GM12878 (cell line): ENCODE data around the gene CCS. TPM values are rescaled to one million over a fixed set of nuclear protein-coding genes. Genes with fewer than 3 reads are reported as not detected.

Source experiments
- ATAC-seq: fragments of 200-7000 bp; cut with Tn5 transposase; 3 replicates; pipeline ENCODE4 v1.9.1; 2020; ENCODE audit warnings: mild to moderate bottlenecking, moderate library complexity
- BruUV-seq: library from RNA; stranded (reverse); fragments of 400-500 nt; replicated peaks from 2 replicates; lab custom pipeline; 2021; lab: Mats Ljungman, UMichigan
- CTCF ChIA-PET: fragments of 300-600 bp; sonication (Branson Sonifier 250); formaldehyde crosslinking; extraction: SDS; loops from one replicate; lab custom pipeline; 2021; ENCODE audit warnings: inconsistent platforms; lab: Yijun Ruan, JAX
- POLR2A ChIA-PET: fragments of 350-600 bp; formaldehyde crosslinking; extraction: SDS; loops from one replicate; lab custom pipeline; 2021; ENCODE audit warnings: inconsistent platforms; lab: Charles Lee
- RAD21 ChIA-PET: fragments of 300-600 bp; sonication (Branson Sonifier 250); formaldehyde crosslinking; loops from one replicate; lab custom pipeline; 2023; ENCODE audit warnings: antibody characterized with exemption; ENCODE audit not compliant: unreplicated experiment; lab: Charles Lee
- SMC1A ChIA-PET: fragments of 300-600 bp; sonication (Branson Sonifier 250); formaldehyde crosslinking; loops from one replicate; lab custom pipeline; 2023; ENCODE audit not compliant: unreplicated experiment, uncharacterized antibody; lab: Charles Lee
- DNase-seq: peaks from one replicate; pipeline ENCODE4 v3.0.0-alpha.2; 2011; ENCODE audit warnings: low read depth, low spot score
- FAIRE-seq: peaks from 3 replicates; lab custom pipeline; 2011; peaks lifted over from hg19 to GRCh38; lab: Jason Lieb, UNC
- H2AFZ ChIP-seq: 2 replicates; pipeline ENCODE4 v1.6.0; 2011; ENCODE audit warnings: low read depth, low read length, control low read depth; ENCODE audit not compliant: control insufficient read depth
- H3K27ac ChIP-seq: 2 replicates; pipeline ENCODE4 v1.5.1; 2011; ENCODE audit warnings: control low read depth; ENCODE audit not compliant: control insufficient read depth, insufficient read depth
- H3K27me3 ChIP-seq, 2 experiments: replicated peaks in 1 of 2; 2 replicates each; pipeline versions ENCODE4 v1.6.0 to v1.6.1; 2011; ENCODE audit warnings: low read length in 1 of 2; ENCODE audit not compliant: control insufficient read depth in 2 of 2, insufficient read depth in 2 of 2
- H3K36me3 ChIP-seq, 2 experiments: 2 replicates each; pipeline ENCODE4 v1.5.1; 2011; ENCODE audit warnings: low read length in 1 of 2; ENCODE audit not compliant: control insufficient read depth in 2 of 2, insufficient read depth in 2 of 2
- H3K4me1 ChIP-seq: 2 replicates; pipeline ENCODE4 v1.6.1; 2011; ENCODE audit warnings: mild to moderate bottlenecking, low read length, moderate library complexity, mixed read lengths; ENCODE audit not compliant: control insufficient read depth, insufficient read depth
- H3K4me2 ChIP-seq: 2 replicates; pipeline ENCODE4 v1.6.0; 2011; ENCODE audit warnings: control low read depth; ENCODE audit not compliant: control insufficient read depth, insufficient read depth
- H3K4me3 ChIP-seq: fragments of 200-600 bp; sonication (generic); 2 replicates; pipeline ENCODE4 v1.5.1; 2016
- H3K79me2 ChIP-seq: 2 replicates; pipeline ENCODE4 v1.6.0; 2011; ENCODE audit warnings: low read length; ENCODE audit not compliant: control insufficient read depth, insufficient read depth
- H3K9ac ChIP-seq: 2 replicates; pipeline ENCODE4 v1.8.0; 2011; ENCODE audit warnings: low read length, control low read depth, mixed read lengths; ENCODE audit not compliant: control insufficient read depth, insufficient read depth
- H3K9me3 ChIP-seq: replicated peaks from 3 replicates; pipeline ENCODE4 v1.5.1; 2011; ENCODE audit warnings: mild to moderate bottlenecking, low read length; ENCODE audit not compliant: control insufficient read depth, insufficient read depth
- H4K20me1 ChIP-seq: 2 replicates; pipeline ENCODE4 v1.6.0; 2011; ENCODE audit not compliant: control insufficient read depth, insufficient read depth
- BCLAF1 ChIP-seq: fragments of 450-650 bp; IDR thresholded peaks from 2 replicates; pipeline ENCODE4 v1.6.1; 2017; ENCODE audit warnings: antibody characterized with exemption, mild to moderate bottlenecking, moderate library complexity
- E2F4 ChIP-seq: IDR thresholded peaks from 2 replicates; pipeline ENCODE4 v1.6.1; 2012; ENCODE audit warnings: low read depth, low read length, improper control_type of control experiment
- MEF2A ChIP-seq: IDR thresholded peaks from 2 replicates; pipeline ENCODE4 v1.6.1; 2011; ENCODE audit warnings: low read depth, mild to moderate bottlenecking, low read length, moderate library complexity; ENCODE audit not compliant: insufficient read depth
- PAX5 ChIP-seq: IDR thresholded peaks from 2 replicates; pipeline ENCODE4 v1.6.1; 2011; ENCODE audit warnings: low read depth, low read length, borderline replicate concordance
- PML ChIP-seq: IDR thresholded peaks from 2 replicates; pipeline ENCODE4 v1.6.1; 2012; ENCODE audit warnings: low read length, inconsistent platforms
- REST ChIP-seq: IDR thresholded peaks from 2 replicates; pipeline ENCODE4 v1.6.1; 2012; ENCODE audit warnings: mild to moderate bottlenecking, low read depth, low read length
- SMAD1 ChIP-seq: fragments of 450-650 bp; IDR thresholded peaks from 2 replicates; pipeline ENCODE4 v1.6.1; 2018; ENCODE audit warnings: mild to moderate bottlenecking, low read depth; ENCODE audit not compliant: partially characterized antibody
- USF2 ChIP-seq: IDR thresholded peaks from 2 replicates; pipeline ENCODE4 v1.6.1; 2011; ENCODE audit warnings: low read depth, low read length, improper control_type of control experiment, borderline replicate concordance
- ZNF207 ChIP-seq: fragments of 450-650 bp; IDR thresholded peaks from 2 replicates; pipeline ENCODE4 v1.6.1; 2014; ENCODE audit warnings: antibody characterized with exemption, mild to moderate bottlenecking, borderline replicate concordance
- WGBS: methylation state at CpG from one replicate; pipeline ENCODE4 v1.1.6; 2016; ENCODE audit warnings: low lambda C conversion rate; ENCODE audit not compliant: insufficient replicate concordance, insufficient coverage; ENCODE audit errors: missing lambda C conversion rate; 5-methylcytosine and 5-hydroxymethylcytosine counted together
- in situ Hi-C: fragments of 300-500 bp; cut with MboI; formaldehyde crosslinking; loops from 9 replicates; pipeline ENCODE4 v1.14.3; 2018; ENCODE audit warnings: mixed read lengths
- intact Hi-C: fragments of 100-400 bp; cut with micrococcal nuclease; formaldehyde crosslinking; loops from one replicate; pipeline ENCODE4 v1.14.2; 2022; ENCODE audit not compliant: unreplicated experiment
- polyA plus RNA-seq, 11 experiments: library from polyadenylated mRNA; depleted of rRNA in 4 of 11; unstranded in 6 of 11; stranded (reverse) in 5 of 11; fragments of >200 nt; fragmentation: Nextera tagmentation in 4 of 11; fragmentation: Illumina TruSeq in 1 of 11; extraction: Ambion mirVana in 4 of 11; extraction: Trizol in 1 of 11; gene quantifications; 1 replicate in 1 of 11; 2 replicates in 10 of 11; pipeline versions ENCODE4 v1.2.1 to v1.2.3, GENCODE V29; 2011 to 2016; ENCODE audit warnings: inconsistent platforms in 2 of 11, missing spikeins in 2 of 11, low read depth in 1 of 11
- total RNA-seq, 4 experiments: library from RNA; depleted of rRNA in 3 of 4; stranded (reverse); fragments of >200 nt in 3 of 4; fragmentation: Illumina TruSeq in 1 of 4; extraction: Trizol in 1 of 4; gene quantifications; 2 replicates each; pipeline versions ENCODE4 v1.2.1 to v1.2.3, GENCODE V29; 2013 to 2021

Gene CCS
- total and polyA plus RNA-seq, 10 of the 15 experiments (the other 5 are each of a cell fraction or from before 2014, with no cell fraction given), result 1.5 to 44.2 (median 30.6) TPM

GRCh38 chr11:66638177-66639065 lies 45.4 kb downstream of the CCS start, which contains the start of gene RBM4:
Gene RBM4 (plus strand): TSS chr11:66638703. CDS start chr11:66639712, 1,009 bp downstream.
- CTCF ChIA-PET, result interaction anchor here (0.6 to 7.0 kb wide), 13 partner anchors 9 to 477 kb away, joined by 3 to 71 read pairs (median 6); partner anchors contain the start of genes CCDC87, CCS, DPP3 and RBM14
- Histone ChIP-seq H3K4me1 (peaks cover 17% of the 10 kb centered on the region), H3K9me3 (no peaks in the 10 kb centered on the region), H3K27me3 (no peaks in the 10 kb centered on the region), H3K4me2 (peak within 1 kb of the TSS; percentile 94), H3K4me3 (peak within 1 kb of the TSS; percentile 90), H4K20me1 (peaks cover 14% of the 10 kb centered on the region), H3K79me2 (peaks cover 81% of the 10 kb centered on the region), H3K36me3 (peaks cover 5 to 26% of the 10 kb centered on the region in 2 experiments), H2AFZ (peak within 1 kb of the TSS; percentile 66), H3K27ac (peak within 1 kb of the TSS; percentile 92), H3K9ac (peak within 1 kb of the TSS; percentile 97)
- ATAC-seq, result peak; percentile 98
- RAD21 ChIA-PET, result interaction anchor here (0.6 to 3.5 kb wide), 17 partner anchors 9 to 195 kb away, joined by 3 to 36 read pairs (median 4); partner anchors contain the start of genes ACTN3, CCDC87, CCS and DPP3
- WGBS, result 2% methylated on average over 63 of the region's 63 CpGs
- peak; percentile 96 for FAIRE-seq
- in situ Hi-C loops, result no loop called here
- intact Hi-C loops, result no loop called here
- BruUV-seq, result no TSS peak
- DNase-seq, result peak; percentile 98
- POLR2A ChIA-PET, result interaction anchor here (0.6 to 4.3 kb wide), 21 partner anchors 8 to 266 kb away, joined by 3 to 105 read pairs (median 5); partner anchors contain the start of genes ACTN3, CCDC87, CCS and RBM14
- SMC1A ChIA-PET, result interaction anchor here (0.7 to 3.6 kb wide), 26 partner anchors 9 to 126 kb away, joined by 3 to 21 read pairs (median 5); partner anchors contain the start of genes ACTN3, RBM14, RBM4B and ZDHHC24
- TF ChIP-seq BCLAF1 (no peak), USF2 (no peak; the same call in 1 of the 2 replicates), SMAD1 (peak; percentile 70), ZNF207 (no peak; the same call in 1 of the 2 replicates), PAX5 (no peak), E2F4 (peak; percentile 68; the same call in 1 of the 2 replicates), PML (peak; percentile 94), REST (no peak), MEF2A (no peak)
